HUES64 (cell line): ENCODE measurements around the gene TSPAN9.

ENCODE experiments used
- H3K27ac ChIP-seq: 2 replicates; pipeline ENCODE4 v1.7.0; 2013; ENCODE audit warnings: low read depth, low read length, inconsistent platforms
- H3K27me3 ChIP-seq: 2 replicates; pipeline ENCODE4 v1.6.1; 2013; ENCODE audit warnings: mild to moderate bottlenecking, low read length; ENCODE audit not compliant: insufficient read depth
- H3K36me3 ChIP-seq: 2 replicates; pipeline ENCODE4 v1.6.1; 2013; ENCODE audit warnings: mild to moderate bottlenecking, low read length; ENCODE audit not compliant: insufficient read depth
- H3K4me1 ChIP-seq: 2 replicates; pipeline ENCODE4 v1.6.1; 2013; ENCODE audit warnings: mild to moderate bottlenecking, low read length, moderate library complexity; ENCODE audit not compliant: insufficient read depth
- H3K4me3 ChIP-seq: 2 replicates; pipeline ENCODE4 v1.5.1; 2013; ENCODE audit warnings: mild to moderate bottlenecking, low read length, moderate library complexity
- H3K9ac ChIP-seq: 2 replicates; pipeline ENCODE4 v1.6.1; 2013; ENCODE audit warnings: mild to moderate bottlenecking, low read depth, low read length
- H3K9me3 ChIP-seq: 2 replicates; pipeline ENCODE4 v1.6.1; 2013; ENCODE audit warnings: low read depth, low read length; ENCODE audit not compliant: insufficient read depth
- whole genome bisulfite sequencing: fragments of 150-250, 120-280 bp; methylation state at CpG from one replicate; pipeline ENCODE4 v1.1.7; 2013; ENCODE audit warnings: missing lambda C conversion rate; 5-methylcytosine and 5-hydroxymethylcytosine counted together

Gene TSPAN9

GRCh38 chr12:3267690-3268089 is 190.5 kb downstream of the TSPAN9 start:
- Histone ChIP-seq H3K9ac (no peak overlapping the region), H3K27me3 (no peaks in the 10 kb centered on the region), H3K27ac (no peak overlapping the region), H3K36me3 (no peaks in the 10 kb centered on the region), H3K4me1 (0 out of 2 replicates have a peak, but pooled peaks cover 4% of the 10 kb centered on the region), H3K9me3 (no peaks in the 10 kb centered on the region), H3K4me3 (no peak overlapping the region)
- 92% methylated on average over 11 of the region's 11 CpGs for whole genome bisulfite sequencing

DNA sequence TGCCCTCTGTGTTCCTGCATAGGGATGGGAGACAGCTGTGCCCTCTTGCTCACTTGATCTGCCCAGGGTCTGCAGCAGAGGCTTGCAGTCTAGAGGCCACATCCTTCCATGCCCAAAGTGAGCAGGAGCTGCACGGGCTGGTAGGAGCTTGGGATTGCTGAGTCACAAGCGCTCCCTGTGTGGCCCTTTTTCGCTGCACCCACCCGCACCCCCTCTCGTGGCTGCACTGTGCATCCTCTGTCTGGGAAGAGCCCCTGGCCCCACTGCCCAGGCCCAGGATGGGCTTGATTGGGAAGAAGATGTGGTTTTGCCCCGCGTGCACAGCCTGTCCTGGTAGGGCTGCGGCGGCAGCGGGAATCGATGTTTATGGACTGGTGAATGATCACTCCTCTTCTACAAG is 192.4 kb downstream of the TSPAN9 start:
- Histone ChIP-seq H3K36me3 (no peaks in the 10 kb centered on the region), H3K9me3 (no peaks in the 10 kb centered on the region), H3K27ac (no peak overlapping the region), H3K4me3 (no peak overlapping the region), H3K27me3 (no peaks in the 10 kb centered on the region), H3K4me1 (0 out of 2 replicates have a peak, but pooled peaks cover 4% of the 10 kb centered on the region), H3K9ac (no peak overlapping the region)
- WGBS, result 74% methylated on average over 11 of the region's 11 CpGs

DNA sequence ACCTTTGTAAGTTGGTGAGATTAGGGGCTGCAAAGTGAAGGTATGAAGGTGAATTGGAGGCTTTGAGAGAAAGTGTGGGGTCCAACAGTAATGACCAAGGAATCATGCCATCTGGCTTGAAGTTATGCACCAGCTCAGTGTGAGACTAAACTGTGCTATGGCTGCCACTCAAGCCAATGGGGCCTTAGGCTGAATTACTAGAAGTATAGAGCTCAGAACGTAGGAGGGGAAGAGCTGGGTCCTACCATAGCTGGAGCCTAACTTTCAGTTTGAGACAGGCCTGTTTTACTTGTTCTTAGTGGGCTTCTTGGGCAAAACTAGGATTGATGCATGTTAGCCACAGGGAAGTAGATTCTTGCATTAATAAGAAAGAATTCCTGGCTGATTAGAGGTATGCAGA is 194.0 kb downstream of the TSPAN9 start:
- Histone ChIP-seq H3K36me3 (no peaks in the 10 kb centered on the region), H3K9me3 (no peaks in the 10 kb centered on the region), H3K9ac (no peak overlapping the region), H3K4me3 (no peak overlapping the region), H3K4me1 (0 out of 2 replicates have a peak, but pooled peaks cover 4% of the 10 kb centered on the region), H3K27ac (no peak overlapping the region), H3K27me3 (no peaks in the 10 kb centered on the region)
- 80% methylated on average over 1 of the region's 1 CpG for WGBS

DNA sequence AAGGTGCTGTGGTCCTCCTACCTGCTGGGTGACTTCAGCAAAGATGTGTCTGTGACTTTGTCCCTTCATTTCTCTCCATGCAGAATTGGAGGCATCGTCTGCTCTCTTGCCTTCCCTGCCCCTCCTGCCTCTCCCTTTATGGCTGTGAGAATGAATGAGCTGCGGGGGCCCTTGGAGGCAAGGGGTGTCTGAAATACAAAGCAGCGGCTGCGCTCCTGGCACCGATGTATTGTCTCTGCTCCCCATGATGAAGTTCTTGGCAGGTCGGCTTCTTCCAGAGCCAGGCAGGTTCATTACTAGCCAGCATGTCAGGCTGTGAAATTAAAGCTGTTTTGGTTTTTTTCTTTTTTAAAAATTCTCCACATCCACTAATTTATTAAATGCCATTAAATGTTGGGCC is 194.5 kb downstream of the TSPAN9 start:
- Histone ChIP-seq H3K4me3 (no peak overlapping the region), H3K9me3 (no peaks in the 10 kb centered on the region), H3K4me1 (0 out of 2 replicates have a peak, but pooled peaks cover 4% of the 10 kb centered on the region), H3K27ac (no peak overlapping the region), H3K27me3 (no peaks in the 10 kb centered on the region), H3K36me3 (no peaks in the 10 kb centered on the region), H3K9ac (no peak overlapping the region)
- WGBS, result 72% methylated on average over 6 of the region's 6 CpGs

- 0 out of 2 replicates have a peak, but pooled peaks cover 4% of the 10 kb centered on the region for H3K4me1 ChIP-seq
- no peaks in the 10 kb centered on the region for H3K36me3 ChIP-seq
- WGBS, result 96% methylated on average over 9 of the region's 9 CpGs
- no peaks in the 10 kb centered on the region for H3K9me3 ChIP-seq
- H3K27me3 ChIP-seq, result no peaks in the 10 kb centered on the region
- H3K4me3 ChIP-seq, result no peak overlapping the region
- H3K27ac ChIP-seq, result no peak overlapping the region
- no peak overlapping the region for H3K9ac ChIP-seq
These were observed 195.8 kb downstream of the TSPAN9 start for GRCh38 chr12:3272958-3273357.

DNA sequence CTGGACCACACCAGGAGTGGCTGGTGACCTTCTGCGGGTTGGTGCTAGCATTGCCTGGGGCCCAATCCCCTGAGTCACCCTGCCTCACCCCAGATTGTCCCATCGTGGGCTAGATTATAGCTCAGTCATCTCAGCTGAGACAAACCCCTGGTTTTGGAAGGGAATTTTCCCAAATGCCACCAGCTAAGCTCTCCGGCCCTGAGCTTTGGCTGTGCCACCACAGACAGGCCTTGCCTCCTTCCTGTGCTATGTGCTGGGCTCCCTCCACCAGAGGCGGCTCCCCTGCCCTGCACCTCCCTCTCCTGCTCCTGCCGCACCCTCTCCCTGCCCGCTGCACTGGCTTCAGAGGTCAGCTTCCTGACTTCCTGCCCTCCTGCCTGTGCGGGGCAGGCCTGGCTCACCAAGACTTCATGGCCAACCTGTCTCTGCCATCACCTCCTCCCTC is 196.3 kb downstream of the TSPAN9 start:
- Histone ChIP-seq H3K9ac (no peak overlapping the region), H3K4me1 (0 out of 2 replicates have a peak, but pooled peaks cover 4% of the 10 kb centered on the region), H3K4me3 (no peak overlapping the region), H3K36me3 (no peaks in the 10 kb centered on the region), H3K9me3 (no peaks in the 10 kb centered on the region), H3K27me3 (no peaks in the 10 kb centered on the region), H3K27ac (no peak overlapping the region)
- 85% methylated on average over 7 of the region's 7 CpGs for WGBS

- H3K9me3 ChIP-seq, result no peaks in the 10 kb centered on the region
- H3K9ac ChIP-seq, result no peak overlapping the region
- 0 out of 2 replicates have a peak, but pooled peaks cover 4% of the 10 kb centered on the region for H3K4me1 ChIP-seq
- 95% methylated on average over 13 of the region's 13 CpGs for WGBS
- no peak overlapping the region for H3K4me3 ChIP-seq
- H3K36me3 ChIP-seq, result no peaks in the 10 kb centered on the region
- no peak overlapping the region for H3K27ac ChIP-seq
- H3K27me3 ChIP-seq, result no peaks in the 10 kb centered on the region
These were observed 197.5 kb downstream of the TSPAN9 start for GRCh38 chr12:3274664-3275063.

- H3K36me3 ChIP-seq, result no peaks in the 10 kb centered on the region
- no peaks in the 10 kb centered on the region for H3K27me3 ChIP-seq
- peak overlapping the region; percentile 15; the same call in 1 of the 2 replicates for H3K4me3 ChIP-seq
- no peak overlapping the region for H3K27ac ChIP-seq
- 50% methylated on average over 29 of the region's 29 CpGs for WGBS
- H3K9me3 ChIP-seq, result no peaks in the 10 kb centered on the region
- no peak overlapping the region for H3K9ac ChIP-seq
- H3K4me1 ChIP-seq, result 0 out of 2 replicates have a peak, but pooled peaks cover 4% of the 10 kb centered on the region
These were observed 198.2 kb downstream of the TSPAN9 start for GRCh38 chr12:3275171-3276041.

- Histone ChIP-seq H3K4me3 (no peak overlapping the region), H3K9ac (no peak overlapping the region), H3K27ac (no peak overlapping the region), H3K27me3 (no peaks in the 10 kb centered on the region), H3K36me3 (no peaks in the 10 kb centered on the region), H3K4me1 (0 out of 2 replicates have a peak, but pooled peaks cover 4% of the 10 kb centered on the region), H3K9me3 (no peaks in the 10 kb centered on the region)
- WGBS, result 92% methylated on average over 14 of the region's 14 CpGs
These were observed 199.0 kb downstream of the TSPAN9 start for GRCh38 chr12:3276226-3276625.

GRCh38 chr12:3277306-3277943 is 200.2 kb downstream of the TSPAN9 start:
- no peaks in the 10 kb centered on the region for H3K36me3 ChIP-seq
- no peak overlapping the region for H3K4me3 ChIP-seq
- H3K27me3 ChIP-seq, result no peaks in the 10 kb centered on the region
- H3K9ac ChIP-seq, result no peak overlapping the region
- no peak overlapping the region for H3K27ac ChIP-seq
- H3K9me3 ChIP-seq, result no peaks in the 10 kb centered on the region
- 95% methylated on average over 18 of the region's 18 CpGs for WGBS
- no peaks in the 10 kb centered on the region for H3K4me1 ChIP-seq

GRCh38 chr12:3278681-3279414 is 201.7 kb downstream of the TSPAN9 start:
- no peaks in the 10 kb centered on the region for H3K36me3 ChIP-seq
- H3K9ac ChIP-seq, result no peak overlapping the region
- H3K4me1 ChIP-seq, result no peaks in the 10 kb centered on the region
- H3K4me3 ChIP-seq, result no peak overlapping the region
- no peaks in the 10 kb centered on the region for H3K27me3 ChIP-seq
- H3K9me3 ChIP-seq, result no peaks in the 10 kb centered on the region
- WGBS, result 85% methylated on average over 5 of the region's 5 CpGs
- no peak overlapping the region for H3K27ac ChIP-seq
